ENCODE measurements around the gene GCGR. TPM values are rescaled to one million over a fixed set of nuclear protein-coding genes. Genes with fewer than 3 reads are reported as not detected.

The GCGR gene
- total RNA-seq, 1 donor from 2014 or later: not detected

DNA sequence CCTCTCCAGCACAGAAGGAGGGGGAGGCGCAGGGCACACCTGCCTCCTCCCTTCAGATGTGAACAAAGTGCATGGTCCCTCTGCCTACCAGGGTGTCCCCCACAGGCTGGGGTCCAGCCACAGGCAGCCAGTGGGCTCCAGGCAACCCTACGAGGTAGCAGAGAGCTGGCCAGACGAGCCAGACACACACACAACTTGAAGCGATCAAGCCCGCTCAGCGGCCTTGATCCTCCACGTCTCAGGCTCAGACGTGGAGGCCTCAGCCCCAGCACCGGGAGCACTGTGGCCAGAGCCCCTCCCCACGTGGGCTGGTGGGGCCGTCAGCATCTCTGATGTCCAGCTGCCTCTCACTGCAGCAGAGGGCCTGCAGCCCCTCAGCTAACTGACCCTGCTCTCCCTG is 20.6 kb downstream of the GCGR start:
- no peak overlapping the region for H3K4me3 ChIP-seq
- TF ChIP-seq, protein P1, sequence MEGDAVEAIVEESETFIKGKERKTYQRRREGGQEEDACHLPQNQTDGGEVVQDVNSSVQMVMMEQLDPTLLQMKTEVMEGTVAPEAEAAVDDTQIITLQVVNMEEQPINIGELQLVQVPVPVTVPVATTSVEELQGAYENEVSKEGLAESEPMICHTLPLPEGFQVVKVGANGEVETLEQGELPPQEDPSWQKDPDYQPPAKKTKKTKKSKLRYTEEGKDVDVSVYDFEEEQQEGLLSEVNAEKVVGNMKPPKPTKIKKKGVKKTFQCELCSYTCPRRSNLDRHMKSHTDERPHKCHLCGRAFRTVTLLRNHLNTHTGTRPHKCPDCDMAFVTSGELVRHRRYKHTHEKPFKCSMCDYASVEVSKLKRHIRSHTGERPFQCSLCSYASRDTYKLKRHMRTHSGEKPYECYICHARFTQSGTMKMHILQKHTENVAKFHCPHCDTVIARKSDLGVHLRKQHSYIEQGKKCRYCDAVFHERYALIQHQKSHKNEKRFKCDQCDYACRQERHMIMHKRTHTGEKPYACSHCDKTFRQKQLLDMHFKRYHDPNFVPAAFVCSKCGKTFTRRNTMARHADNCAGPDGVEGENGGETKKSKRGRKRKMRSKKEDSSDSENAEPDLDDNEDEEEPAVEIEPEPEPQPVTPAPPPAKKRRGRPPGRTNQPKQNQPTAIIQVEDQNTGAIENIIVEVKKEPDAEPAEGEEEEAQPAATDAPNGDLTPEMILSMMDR (IDR thresholded peaks at IDR 0.05): no peak
- no peaks in the 10 kb centered on the region for H3K9me3 ChIP-seq
- peaks cover 17% of the 10 kb centered on the region for H3K4me1 ChIP-seq
- DNase-seq (no peak), ATAC-seq (no peak)
- peaks cover 15% of the 10 kb centered on the region for H3K36me3 ChIP-seq
- no peak overlapping the region for H3K27ac ChIP-seq
- H3K27me3 ChIP-seq (ENCODE audit: low read depth): no peaks in the 10 kb centered on the region
- intact Hi-C loops (cut with DNase I): no loop called here

- Histone ChIP-seq H3K9me3 (no peaks in the 10 kb centered on the region), H3K27me3 (ENCODE audit: low read depth) (no peaks in the 10 kb centered on the region), H3K4me3 (no peak overlapping the region), H3K4me1 (peaks cover 18% of the 10 kb centered on the region), H3K27ac (no peak overlapping the region), H3K36me3 (peaks cover 19% of the 10 kb centered on the region)
- TF ChIP-seq, protein P1 (IDR thresholded peaks at IDR 0.05): no peak
- intact Hi-C loops (cut with DNase I): no loop called here
- DNase-seq (no peak), ATAC-seq (no peak)
These were observed 22.0 kb downstream of the GCGR start for GRCh38 chr17:81825841-81826466.

- no peak overlapping the region for H3K4me3 ChIP-seq
- DNase-seq (no peak), ATAC-seq (no peak)
- peaks cover 18% of the 10 kb centered on the region for H3K4me1 ChIP-seq
- H3K36me3 ChIP-seq: peaks cover 10% of the 10 kb centered on the region
- no peaks in the 10 kb centered on the region for H3K27me3 ChIP-seq (ENCODE audit: low read depth)
- no peak overlapping the region for H3K27ac ChIP-seq
- H3K9me3 ChIP-seq: no peaks in the 10 kb centered on the region
- TF ChIP-seq, protein P1 (IDR thresholded peaks at IDR 0.05): no peak
- intact Hi-C loops (cut with DNase I): no loop called here
These were observed 24.7 kb downstream of the GCGR start for GRCh38 chr17:81828656-81829055.

DNA sequence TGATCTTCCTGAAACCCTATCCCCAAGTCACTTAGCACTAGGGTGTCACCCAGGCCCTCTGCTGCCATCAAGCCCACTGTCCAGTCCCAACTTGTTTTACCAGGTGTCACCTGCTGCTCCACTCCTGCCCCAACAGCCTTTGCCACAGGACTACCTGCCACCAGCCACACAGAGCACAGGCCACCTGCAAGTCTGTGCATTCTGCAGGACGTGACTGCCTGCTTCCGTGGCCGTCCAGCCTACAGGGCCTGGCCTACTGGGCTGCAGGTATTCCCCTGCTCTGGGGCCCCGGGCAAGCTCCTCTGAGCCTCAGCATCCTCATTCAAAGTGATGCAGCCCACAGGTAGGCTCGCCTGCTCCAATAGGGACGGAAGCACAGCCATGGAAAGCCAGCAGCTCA is 25.9 kb downstream of the GCGR start:
- ATAC-seq (no peak), DNase-seq (no peak)
- Histone ChIP-seq H3K27ac (no peak overlapping the region), H3K36me3 (peaks cover 4% of the 10 kb centered on the region), H3K4me1 (peaks cover 24% of the 10 kb centered on the region), H3K9me3 (no peaks in the 10 kb centered on the region), H3K27me3 (ENCODE audit: low read depth) (no peaks in the 10 kb centered on the region), H3K4me3 (no peak overlapping the region)
- intact Hi-C loops (cut with DNase I): no loop called here
- TF ChIP-seq, protein P1 (IDR thresholded peaks at IDR 0.05): no peak

DNA sequence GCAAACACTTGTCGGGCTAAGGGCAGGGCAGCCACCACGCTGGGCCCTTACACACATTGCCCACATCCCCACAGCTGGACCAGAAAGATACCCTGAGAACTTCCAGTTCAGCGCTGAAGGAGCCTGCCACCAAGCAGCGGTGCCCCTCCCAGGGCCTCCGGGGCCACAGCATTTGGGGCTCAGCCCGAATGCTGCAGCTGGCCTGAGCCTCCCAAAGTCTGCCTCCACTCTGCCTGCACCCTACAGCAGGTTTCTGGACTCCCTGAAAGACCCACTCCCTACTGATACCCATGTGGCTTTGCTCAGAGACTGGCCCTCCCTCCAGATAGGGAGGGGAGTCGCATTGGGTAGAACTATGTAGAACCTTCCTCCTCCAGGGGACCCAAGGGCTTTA is 27.6 kb downstream of the GCGR start:
- Histone ChIP-seq H3K27me3 (ENCODE audit: low read depth) (no peaks in the 10 kb centered on the region), H3K4me3 (peak overlapping the region; percentile 90), H3K27ac (peak overlapping the region; percentile 91), H3K4me1 (peaks cover 24% of the 10 kb centered on the region), H3K36me3 (peaks cover 4% of the 10 kb centered on the region), H3K9me3 (no peaks in the 10 kb centered on the region)
- ATAC-seq: no peak
- intact Hi-C loops (cut with DNase I): no loop called here
- TF ChIP-seq, protein P1 (IDR thresholded peaks at IDR 0.05): no peak
- DNase-seq: no peak

All from lower lobe of right lung (tissue), 2 donors.